ENCODE data around the gene ATP6V0A1. TPM values are rescaled to one million over a fixed set of nuclear protein-coding genes. Genes with fewer than 3 reads are reported as not detected.
A peak's percentile ranks its signal among the peaks of the same experiment; 100 is the strongest.
"Not testable (repeated sequence)": the region's sequence is repeated elsewhere in the genome, so short reads cannot be mapped to it uniquely, and the experiment has no call there.

ATP6V0A1 gene
- total RNA-seq, 2 donors from 2014 or later, result 15.4 to 18.5 TPM

DNA sequence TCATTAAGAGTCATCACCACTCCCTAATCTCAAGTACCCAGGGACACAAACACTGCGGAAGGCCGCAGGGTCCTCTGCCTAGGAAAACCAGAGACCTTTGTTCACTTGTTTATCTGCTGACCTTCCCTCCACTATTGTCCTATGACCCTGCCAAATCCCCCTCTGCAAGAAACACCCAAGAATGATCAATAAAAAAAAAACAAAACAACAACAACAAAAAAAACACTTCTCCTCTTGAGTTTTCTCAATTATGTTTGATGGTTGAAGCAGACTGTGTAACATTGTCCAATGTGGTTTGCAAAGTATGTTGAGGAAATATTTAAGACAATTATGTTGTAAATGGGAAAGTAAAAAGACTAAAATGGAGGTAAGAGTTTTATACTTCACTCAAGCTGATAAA, 8.8 kb upstream of the ATP6V0A1 start:
- DNase-seq; H3K27ac Mint-ChIP-seq; H3K9me3 ChIP-seq (ENCODE audit: control insufficient read depth, low read length, poor library complexity, severe bottlenecking); H3K27me3 Mint-ChIP-seq; ATAC-seq; H3K4me1 Mint-ChIP-seq; H3K36me3 Mint-ChIP-seq (ENCODE audit: low read depth); H3K4me3 Mint-ChIP-seq: not testable (repeated sequence)

DNA sequence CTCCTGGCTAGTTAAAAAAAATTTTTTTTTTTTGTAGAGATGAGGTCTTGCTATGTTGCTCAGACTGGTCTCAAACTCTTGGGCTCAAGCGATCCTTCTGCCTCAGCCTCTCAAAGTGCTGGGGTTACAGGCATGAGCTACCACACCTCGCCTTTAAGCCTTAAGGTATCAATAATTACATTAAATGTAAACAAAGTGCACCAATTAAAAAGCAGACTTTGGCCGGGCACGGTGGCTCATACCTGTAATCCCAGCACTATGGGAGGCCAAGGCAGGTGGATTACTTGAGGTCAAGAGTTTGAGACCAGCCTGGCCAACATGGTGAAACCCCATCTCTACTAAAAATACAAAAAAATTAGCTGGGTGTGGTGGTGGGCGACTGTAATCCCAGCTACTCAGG, 7.4 kb upstream of the ATP6V0A1 start:
- Mint-ChIP-seq H3K4me1 (peaks cover 11% of the 10 kb centered on the region), H3K4me3 (peak overlapping the region; percentile 7)
- not testable (repeated sequence) for DNase-seq; H3K27ac Mint-ChIP-seq; ATAC-seq; H3K9me3 ChIP-seq (ENCODE audit: control insufficient read depth, low read length, poor library complexity, severe bottlenecking); H3K27me3 Mint-ChIP-seq; H3K36me3 Mint-ChIP-seq (ENCODE audit: low read depth)

DNA sequence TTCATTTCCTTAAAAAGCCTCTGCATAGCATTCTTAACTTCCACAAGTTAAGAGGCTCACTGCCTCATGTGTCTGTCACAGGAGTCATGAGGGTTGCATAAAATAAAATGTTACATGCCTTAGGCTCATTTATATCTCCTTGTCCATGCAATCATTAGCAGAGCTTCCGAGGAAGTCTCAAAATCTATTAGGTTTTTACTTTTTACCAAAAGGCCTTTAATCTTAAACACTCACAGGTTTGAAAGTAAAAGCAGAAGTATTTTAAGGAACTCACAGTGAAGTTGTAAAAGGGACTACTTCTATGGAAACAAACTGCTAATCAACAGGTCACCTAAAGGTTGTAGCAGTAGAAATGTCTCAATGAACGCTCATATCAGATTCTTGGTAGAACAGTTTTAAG, 5.2 kb upstream of the ATP6V0A1 start:
- Mint-ChIP-seq H3K36me3 (ENCODE audit: low read depth) (no peaks in the 10 kb centered on the region), H3K4me3 (no peak overlapping the region), H3K27ac (no peak overlapping the region), H3K27me3 (no peaks in the 10 kb centered on the region), H3K4me1 (peaks cover 26% of the 10 kb centered on the region)
- ATAC-seq (no peak), DNase-seq (no peak)
- no peaks in the 10 kb centered on the region for H3K9me3 ChIP-seq (ENCODE audit: control insufficient read depth, low read length, poor library complexity, severe bottlenecking)

- peaks cover 37% of the 10 kb centered on the region for H3K4me1 Mint-ChIP-seq
- DNase-seq; H3K36me3 Mint-ChIP-seq (ENCODE audit: low read depth); H3K27me3 Mint-ChIP-seq; H3K27ac Mint-ChIP-seq; H3K4me3 Mint-ChIP-seq; ATAC-seq; H3K9me3 ChIP-seq (ENCODE audit: control insufficient read depth, low read length, poor library complexity, severe bottlenecking): not testable (repeated sequence)
These were observed 3.7 kb upstream of the ATP6V0A1 start for GRCh38 chr17:42454987-42455386.

GRCh38 chr17:42456223-42457106, 2.2 kb upstream of the ATP6V0A1 start:
- Mint-ChIP-seq H3K36me3 (ENCODE audit: low read depth) (no peaks in the 10 kb centered on the region), H3K27ac (peak overlapping the region; percentile 92), H3K4me1 (peaks cover 40% of the 10 kb centered on the region), H3K27me3 (no peaks in the 10 kb centered on the region), H3K4me3 (peak overlapping the region; percentile 85)
- ATAC-seq, result peak; percentile 59
- H3K9me3 ChIP-seq (ENCODE audit: control insufficient read depth, low read length, poor library complexity, severe bottlenecking), result no peaks in the 10 kb centered on the region
- DNase-seq, result no peak

GRCh38 chr17:42457107-42457792, 1.4 kb upstream of the ATP6V0A1 start:
- no peaks in the 10 kb centered on the region for H3K9me3 ChIP-seq (ENCODE audit: control insufficient read depth, low read length, poor library complexity, severe bottlenecking)
- peaks cover 42% of the 10 kb centered on the region for H3K4me1 Mint-ChIP-seq
- DNase-seq, result no peak
- H3K27me3 Mint-ChIP-seq, result no peaks in the 10 kb centered on the region
- no peaks in the 10 kb centered on the region for H3K36me3 Mint-ChIP-seq (ENCODE audit: low read depth)
- H3K4me3 Mint-ChIP-seq, result peak overlapping the region; percentile 85
- peak overlapping the region; percentile 92 for H3K27ac Mint-ChIP-seq
- ATAC-seq, result no peak

GRCh38 chr17:42459256-42459800, 650 bp downstream of the ATP6V0A1 start:
- Mint-ChIP-seq H3K27ac (peak overlapping the region; percentile 92), H3K27me3 (no peaks in the 10 kb centered on the region), H3K4me1 (peaks cover 37% of the 10 kb centered on the region), H3K4me3 (peak overlapping the region; percentile 91), H3K36me3 (ENCODE audit: low read depth) (no peaks in the 10 kb centered on the region)
- ATAC-seq (no peak), DNase-seq (no peak)
- no peaks in the 10 kb centered on the region for H3K9me3 ChIP-seq (ENCODE audit: control insufficient read depth, low read length, poor library complexity, severe bottlenecking)

GRCh38 chr17:42459801-42460281, 1.2 kb downstream of the ATP6V0A1 start:
- Mint-ChIP-seq H3K4me1 (peaks cover 37% of the 10 kb centered on the region), H3K27ac (peak overlapping the region; percentile 92), H3K36me3 (ENCODE audit: low read depth) (no peaks in the 10 kb centered on the region), H3K27me3 (no peaks in the 10 kb centered on the region), H3K4me3 (peak overlapping the region; percentile 91)
- DNase-seq (no peak), ATAC-seq (peak; percentile 37)
- no peaks in the 10 kb centered on the region for H3K9me3 ChIP-seq (ENCODE audit: control insufficient read depth, low read length, poor library complexity, severe bottlenecking)

- H3K9me3 ChIP-seq (ENCODE audit: control insufficient read depth, low read length, poor library complexity, severe bottlenecking), result no peaks in the 10 kb centered on the region
- DNase-seq (no peak), ATAC-seq (no peak)
- Mint-ChIP-seq H3K27ac (peak overlapping the region; percentile 92), H3K36me3 (ENCODE audit: low read depth) (no peaks in the 10 kb centered on the region), H3K27me3 (no peaks in the 10 kb centered on the region), H3K4me3 (peak overlapping the region; percentile 91), H3K4me1 (peaks cover 37% of the 10 kb centered on the region)
These were observed 1.7 kb downstream of the ATP6V0A1 start for GRCh38 chr17:42460371-42460770.

GRCh38 chr17:42463976-42464400, 5.3 kb downstream of the ATP6V0A1 start:
- H3K27ac Mint-ChIP-seq, result no peak overlapping the region
- H3K27me3 Mint-ChIP-seq, result no peaks in the 10 kb centered on the region
- ATAC-seq, result no peak
- H3K9me3 ChIP-seq (ENCODE audit: control insufficient read depth, low read length, poor library complexity, severe bottlenecking), result no peaks in the 10 kb centered on the region
- peaks cover 18% of the 10 kb centered on the region for H3K4me1 Mint-ChIP-seq
- DNase-seq, result no peak
- no peak overlapping the region for H3K4me3 Mint-ChIP-seq
- peaks cover 4% of the 10 kb centered on the region for H3K36me3 Mint-ChIP-seq (ENCODE audit: low read depth)

- Mint-ChIP-seq H3K4me3 (no peak overlapping the region), H3K27ac (no peak overlapping the region), H3K36me3 (ENCODE audit: low read depth) (peaks cover 4% of the 10 kb centered on the region), H3K4me1 (peaks cover 3% of the 10 kb centered on the region), H3K27me3 (no peaks in the 10 kb centered on the region)
- H3K9me3 ChIP-seq (ENCODE audit: control insufficient read depth, low read length, poor library complexity, severe bottlenecking), result no peaks in the 10 kb centered on the region
- DNase-seq (no peak), ATAC-seq (no peak)
These were observed 9.2 kb downstream of the ATP6V0A1 start for GRCh38 chr17:42467889-42468288.

- H3K27ac Mint-ChIP-seq, result no peak overlapping the region
- ATAC-seq (no peak), DNase-seq (no peak)
- H3K36me3 Mint-ChIP-seq (ENCODE audit: low read depth), result peaks cover 7% of the 10 kb centered on the region
- no peaks in the 10 kb centered on the region for H3K9me3 ChIP-seq (ENCODE audit: control insufficient read depth, low read length, poor library complexity, severe bottlenecking)
- H3K4me3 Mint-ChIP-seq, result no peak overlapping the region
- peaks cover 4% of the 10 kb centered on the region for H3K4me1 Mint-ChIP-seq
- H3K27me3 Mint-ChIP-seq, result no peaks in the 10 kb centered on the region
These were observed 14.2 kb downstream of the ATP6V0A1 start for GRCh38 chr17:42472709-42473521.

- ATAC-seq, result no peak
- peaks cover 7% of the 10 kb centered on the region for H3K36me3 Mint-ChIP-seq (ENCODE audit: low read depth)
- no peak for DNase-seq
- H3K27me3 Mint-ChIP-seq, result no peaks in the 10 kb centered on the region
- H3K4me1 Mint-ChIP-seq, result peaks cover 4% of the 10 kb centered on the region
- no peaks in the 10 kb centered on the region for H3K9me3 ChIP-seq (ENCODE audit: control insufficient read depth, low read length, poor library complexity, severe bottlenecking)
- no peak overlapping the region for H3K4me3 Mint-ChIP-seq
- no peak overlapping the region for H3K27ac Mint-ChIP-seq
These were observed 15.6 kb downstream of the ATP6V0A1 start for GRCh38 chr17:42474276-42474675.
